Trophoblast cell (in vitro differentiated cells and primary cell): ENCODE data around the gene TNNC2.

Experiments
- DNase-seq, 2 donors: peaks; one replicate each; pipeline ENCODE4 v3.0.0-alpha.2; 2016
- H2AFZ ChIP-seq: 2 replicates; pipeline ENCODE4 v1.6.1; 2013; ENCODE audit warnings: low read length, moderate library complexity, mild to moderate bottlenecking; ENCODE audit not compliant: insufficient read depth, poor library complexity
- H2AK5ac ChIP-seq: 2 replicates; pipeline ENCODE4 v1.6.1; 2013; ENCODE audit warnings: mild to moderate bottlenecking, low read length
- H2BK120ac ChIP-seq: 2 replicates; pipeline ENCODE4 v1.6.1; 2013; ENCODE audit warnings: low read length, mild to moderate bottlenecking, moderate library complexity; ENCODE audit not compliant: insufficient read depth, poor library complexity
- H2BK12ac ChIP-seq: 2 replicates; pipeline ENCODE4 v1.6.1; 2013; ENCODE audit warnings: mild to moderate bottlenecking, low read length, moderate library complexity
- H2BK5ac ChIP-seq: 2 replicates; pipeline ENCODE4 v1.6.1; 2013; ENCODE audit warnings: low read length, low read depth, moderate library complexity, mild to moderate bottlenecking; ENCODE audit not compliant: poor library complexity
- H3K14ac ChIP-seq: 2 replicates; pipeline ENCODE4 v1.6.1; 2013; ENCODE audit warnings: mild to moderate bottlenecking, low read length
- H3K18ac ChIP-seq: 2 replicates; pipeline ENCODE4 v1.6.1; 2013; ENCODE audit warnings: mild to moderate bottlenecking, low read length
- H3K23ac ChIP-seq: 2 replicates; pipeline ENCODE4 v1.6.1; 2013; ENCODE audit warnings: low read length
- H3K27ac ChIP-seq: 2 replicates; pipeline ENCODE4 v1.5.1; 2013; ENCODE audit warnings: low read depth, mild to moderate bottlenecking, inconsistent platforms, low read length, moderate library complexity
- H3K27me3 ChIP-seq: 2 replicates; pipeline ENCODE4 v1.6.1; 2013; ENCODE audit warnings: inconsistent platforms, mild to moderate bottlenecking, low read length, moderate library complexity; ENCODE audit not compliant: insufficient read depth
- H3K36me3 ChIP-seq, 2 experiments: 1 replicate in 1 of 2; 2 replicates in 1 of 2; pipeline ENCODE4 v1.6.1; 2013; ENCODE audit warnings: low read length in 2 of 2, mild to moderate bottlenecking in 2 of 2, moderate library complexity in 1 of 2; ENCODE audit not compliant: insufficient read depth in 2 of 2, control insufficient read depth in 1 of 2
- H3K4ac ChIP-seq: 2 replicates; pipeline ENCODE4 v1.6.1; 2013; ENCODE audit warnings: low read depth, mild to moderate bottlenecking, low read length, moderate library complexity
- H3K4me1 ChIP-seq, 2 experiments: 1 replicate in 1 of 2; 2 replicates in 1 of 2; pipeline ENCODE4 v1.6.1; 2013; ENCODE audit warnings: low read length in 2 of 2, mild to moderate bottlenecking in 2 of 2, moderate library complexity in 1 of 2; ENCODE audit not compliant: insufficient read depth in 2 of 2, control insufficient read depth in 1 of 2
- H3K4me2 ChIP-seq: 2 replicates; pipeline ENCODE4 v1.6.1; 2013; ENCODE audit warnings: inconsistent platforms, mild to moderate bottlenecking, low read length, moderate library complexity
- H3K4me3 ChIP-seq: 2 replicates; pipeline ENCODE4 v1.5.1; 2013; ENCODE audit warnings: mild to moderate bottlenecking, low read depth, low read length, inconsistent platforms
- H3K79me1 ChIP-seq: one replicate; pipeline ENCODE4 v1.6.1; 2013; ENCODE audit warnings: low read length
- H3K79me2 ChIP-seq: 2 replicates; pipeline ENCODE4 v1.6.1; 2013; ENCODE audit warnings: low read length, mild to moderate bottlenecking; ENCODE audit not compliant: control insufficient read depth, insufficient read depth, poor library complexity
- H3K9ac ChIP-seq: 2 replicates; pipeline ENCODE4 v1.6.1; 2013; ENCODE audit warnings: mild to moderate bottlenecking, low read length
- H3K9me3 ChIP-seq: 2 replicates; pipeline ENCODE4 v1.6.1; 2013; ENCODE audit warnings: low read depth, mild to moderate bottlenecking, control low read depth, inconsistent platforms, low read length; ENCODE audit not compliant: insufficient read depth
- H4K12ac ChIP-seq: 2 replicates; pipeline ENCODE4 v1.6.1; 2013; ENCODE audit warnings: low read depth, mild to moderate bottlenecking, low read length, moderate library complexity
- H4K8ac ChIP-seq: 2 replicates; pipeline ENCODE4 v1.6.1; 2013; ENCODE audit warnings: low read depth, mild to moderate bottlenecking, low read length, moderate library complexity
- H4K91ac ChIP-seq: one replicate; pipeline ENCODE4 v1.6.1; 2013; ENCODE audit warnings: low read depth, mild to moderate bottlenecking, low read length, moderate library complexity
- WGBS: extraction: QIAGEN DNeasy Blood & Tissue Kit; methylation state at CpG from one replicate; pipeline ENCODE4 v1.1.7; 2013; ENCODE audit warnings: missing lambda C conversion rate; ENCODE audit not compliant: insufficient read length, insufficient coverage; ENCODE audit errors: extremely low coverage; 5-methylcytosine and 5-hydroxymethylcytosine counted together

The TNNC2 gene

DNA sequence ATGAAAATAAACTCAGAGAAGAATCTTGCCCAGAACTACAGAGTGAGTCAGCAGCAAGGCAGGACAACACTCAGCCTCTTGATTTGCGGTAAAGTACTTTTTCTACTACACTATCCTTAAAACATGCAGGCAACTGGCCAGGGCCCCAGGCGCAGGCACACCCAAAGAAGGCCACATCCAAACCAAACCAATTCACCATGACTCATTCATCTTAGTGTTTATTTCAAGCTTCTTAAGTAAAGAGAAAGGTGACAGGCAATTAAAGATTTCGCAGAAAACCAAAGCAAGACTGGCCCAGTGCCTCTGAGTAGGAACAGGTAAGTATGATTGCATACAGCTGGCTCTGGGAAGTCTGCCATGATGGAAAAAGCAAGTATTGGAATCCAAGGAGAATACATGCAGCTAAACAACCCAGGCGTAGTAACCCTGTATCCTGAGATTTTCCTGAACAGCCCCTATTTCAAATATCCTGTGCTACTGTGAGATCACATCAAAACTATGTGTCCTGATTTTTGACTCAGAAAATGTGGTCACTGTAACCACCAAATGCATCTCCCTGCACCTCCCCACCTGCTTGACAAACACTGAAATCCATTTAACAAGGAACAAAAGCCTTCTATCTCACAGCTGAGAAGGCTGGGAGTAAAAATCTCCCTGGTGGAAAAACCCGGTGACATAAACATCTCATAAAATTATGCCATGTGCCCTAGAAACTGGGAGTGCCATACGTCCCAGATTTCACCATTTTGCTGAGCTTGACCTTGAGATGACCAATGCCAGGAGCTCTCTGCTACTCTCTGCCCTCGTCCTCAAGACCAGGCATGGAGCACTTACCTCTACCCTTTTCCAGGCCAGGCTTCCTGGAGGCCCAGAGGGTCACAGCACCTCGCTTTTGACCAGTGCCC is 47.8 kb downstream of the TNNC2 start:
- Histone ChIP-seq H2AK5ac (no peak overlapping the region), H3K14ac (no peak overlapping the region), H3K18ac (no peak overlapping the region), H3K4me2 (no peak overlapping the region), H3K27ac (no peak overlapping the region), H3K36me3 (no peaks in the 10 kb centered on the region), H3K27me3 (no peaks in the 10 kb centered on the region), H4K8ac (no peak overlapping the region), H3K79me1 (no peaks in the 10 kb centered on the region), H3K79me2 (no peaks in the 10 kb centered on the region), H3K9ac (no peak overlapping the region), H3K4me1 (no peaks in the 10 kb centered on the region), H3K23ac (no peak overlapping the region), H2BK5ac (no peak overlapping the region), H4K91ac (no peak overlapping the region), H4K12ac (no peak overlapping the region), H2AFZ (no peak overlapping the region), H2BK120ac (no peak overlapping the region), H2BK12ac (no peak overlapping the region), H3K9me3 (peaks cover 1% of the 10 kb centered on the region), H3K4me3 (no peak overlapping the region), H3K4ac (no peak overlapping the region)
- peak; percentile 94 to 95 for DNase-seq
- no CpG with 5 or more reads among the region's 8 CpGs for WGBS

DNA sequence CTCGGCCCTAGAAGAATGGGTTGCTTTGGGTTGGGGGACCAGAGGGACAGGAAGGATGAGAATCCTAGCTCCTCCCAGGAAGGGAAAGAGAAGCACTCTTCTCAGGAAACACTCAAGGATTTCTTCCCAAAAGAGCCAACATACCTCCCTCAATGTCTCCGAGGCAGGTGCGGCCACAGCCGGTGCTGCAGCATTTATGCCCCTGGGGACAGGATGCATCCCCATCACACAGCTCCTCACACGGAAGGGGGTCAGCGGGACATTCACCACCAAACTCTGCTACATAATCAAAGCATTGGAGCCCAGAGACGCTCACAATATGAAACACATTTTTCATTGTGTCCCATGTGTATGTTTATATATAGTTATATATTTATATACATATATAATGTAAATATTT is 50.2 kb downstream of the TNNC2 start:
- Histone ChIP-seq H3K4ac (no peak overlapping the region), H3K9ac (no peak overlapping the region), H3K79me1 (no peaks in the 10 kb centered on the region), H3K4me1 (no peaks in the 10 kb centered on the region), H2AK5ac (no peak overlapping the region), H2BK12ac (no peak overlapping the region), H3K27ac (no peak overlapping the region), H2BK120ac (no peak overlapping the region), H4K91ac (no peak overlapping the region), H4K12ac (no peak overlapping the region), H3K4me2 (no peak overlapping the region), H3K79me2 (no peaks in the 10 kb centered on the region), H2BK5ac (no peak overlapping the region), H3K18ac (no peak overlapping the region), H3K14ac (no peak overlapping the region), H3K27me3 (no peaks in the 10 kb centered on the region), H3K9me3 (peaks cover 1% of the 10 kb centered on the region), H3K4me3 (no peak overlapping the region), H3K36me3 (no peaks in the 10 kb centered on the region), H2AFZ (no peak overlapping the region), H4K8ac (no peak overlapping the region), H3K23ac (no peak overlapping the region)
- DNase-seq = no peak
- WGBS = no CpG with 5 or more reads among the region's 7 CpGs

GRCh38 chr20:45775411-45775810 is 51.7 kb downstream of the TNNC2 start:
- H3K27ac ChIP-seq = no peak overlapping the region
- H3K79me1 ChIP-seq = peaks cover 3% of the 10 kb centered on the region
- H3K4ac ChIP-seq = no peak overlapping the region
- H3K9ac ChIP-seq = no peak overlapping the region
- no peak overlapping the region for H2BK5ac ChIP-seq
- H3K14ac ChIP-seq = no peak overlapping the region
- no peaks in the 10 kb centered on the region for H3K36me3 ChIP-seq
- H3K23ac ChIP-seq = no peak overlapping the region
- DNase-seq = no peak
- no peak overlapping the region for H4K8ac ChIP-seq
- no CpG with 5 or more reads among the region's 6 CpGs for WGBS
- no peak overlapping the region for H2AFZ ChIP-seq
- H3K27me3 ChIP-seq = no peaks in the 10 kb centered on the region
- H3K18ac ChIP-seq = no peak overlapping the region
- no peak overlapping the region for H3K4me3 ChIP-seq
- no peak overlapping the region for H4K91ac ChIP-seq
- no peak overlapping the region for H4K12ac ChIP-seq
- H2BK12ac ChIP-seq = no peak overlapping the region
- H3K4me2 ChIP-seq = no peak overlapping the region
- no peaks in the 10 kb centered on the region for H3K4me1 ChIP-seq
- H2AK5ac ChIP-seq = no peak overlapping the region
- peaks cover 1% of the 10 kb centered on the region for H3K9me3 ChIP-seq
- H3K79me2 ChIP-seq = no peaks in the 10 kb centered on the region
- H2BK120ac ChIP-seq = no peak overlapping the region

DNA sequence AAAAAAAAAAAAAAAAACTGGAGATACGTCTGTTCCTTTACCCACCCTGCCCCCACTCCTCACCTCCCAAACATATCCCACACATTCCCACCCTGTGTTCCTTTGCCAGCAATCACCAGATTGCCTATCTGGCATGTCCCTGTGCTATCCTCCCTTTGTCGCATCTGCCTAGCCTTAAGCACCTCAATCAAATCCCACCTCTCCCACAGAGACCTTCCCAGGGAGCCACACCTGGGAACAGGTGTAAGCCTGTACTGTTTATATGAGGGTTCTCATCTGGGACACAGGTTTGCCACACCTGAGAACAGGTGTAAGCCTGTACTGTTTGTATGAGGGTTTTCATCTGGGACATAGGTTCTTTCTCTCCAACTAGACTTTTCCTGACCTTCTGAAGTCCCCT is 52.2 kb downstream of the TNNC2 start:
- Histone ChIP-seq H3K18ac (no peak overlapping the region), H3K27me3 (no peaks in the 10 kb centered on the region), H3K4me2 (no peak overlapping the region), H2BK5ac (no peak overlapping the region), H3K9ac (no peak overlapping the region), H3K14ac (no peak overlapping the region), H2AK5ac (no peak overlapping the region), H3K4ac (no peak overlapping the region), H4K12ac (no peak overlapping the region), H2AFZ (no peak overlapping the region), H3K79me2 (no peaks in the 10 kb centered on the region), H3K4me3 (no peak overlapping the region), H3K27ac (no peak overlapping the region), H3K4me1 (no peaks in the 10 kb centered on the region), H4K91ac (no peak overlapping the region), H3K9me3 (peaks cover 1% of the 10 kb centered on the region), H3K23ac (no peak overlapping the region), H3K79me1 (peaks cover 3% of the 10 kb centered on the region), H2BK12ac (no peak overlapping the region), H4K8ac (no peak overlapping the region), H2BK120ac (no peak overlapping the region), H3K36me3 (no peaks in the 10 kb centered on the region)
- WGBS = no CpG with 5 or more reads among the region's 2 CpGs
- DNase-seq = no peak
